Stomach (tissue), 4 donors: ENCODE results near the gene ADD2.

Experiments
- CTCF ChIP-seq, 7 experiments: fragments of 450-650 bp in 4 of 7; fragments of 200-600 bp in 3 of 7; sonication (generic) in 3 of 7; IDR thresholded peaks; one replicate each; pipeline ENCODE4 v1.5.1; 2016 to 2019; ENCODE audit warnings: antibody characterized with exemption in 7 of 7, control low read depth in 2 of 7, mild to moderate bottlenecking in 1 of 7
- EP300 ChIP-seq: sonication (generic); formaldehyde crosslinking; IDR thresholded peaks from one replicate; pipeline ENCODE4 v1.6.1; 2017; ENCODE audit warnings: antibody characterized with exemption
- POLR2A ChIP-seq, 4 donors: fragments of 450-650 bp; IDR thresholded peaks; one replicate each; pipeline ENCODE4 v1.6.1; 2016; ENCODE audit warnings: antibody characterized with exemption in 4 of 4, control low read depth in 2 of 4, mild to moderate bottlenecking in 1 of 4, moderate library complexity in 1 of 4
- POLR2AphosphoS5 ChIP-seq, 3 donors: sonication (generic); formaldehyde crosslinking; IDR thresholded peaks; one replicate each; pipeline ENCODE4 v1.6.1; 2016; ENCODE audit warnings: antibody characterized with exemption in 3 of 3

GRCh38 chr2:70778676-70779075, 10.7 kb upstream of the ADD2 start:
- TF ChIP-seq CTCF (IDR thresholded peaks at IDR 0.05) (no peak), POLR2A (IDR thresholded peaks at IDR 0.05) (no peak), POLR2AphosphoS5 (IDR thresholded peaks at IDR 0.05) (no peak), EP300 (no peak)
